MCF 10A (cell line): ENCODE data around the gene PHF21B. TPM values are rescaled to one million over a fixed set of nuclear protein-coding genes. Genes with fewer than 3 reads are reported as not detected.

Experiments used
- BruUV-seq: library from RNA; stranded (reverse); fragments of 400-500 nt; replicated peaks from 2 replicates; lab custom pipeline; 2021; lab: Mats Ljungman, UMichigan
- CTCF ChIA-PET: fragments of 300-600 bp; sonication (Branson Sonifier 250); formaldehyde crosslinking; extraction: SDS; loops from one replicate; lab custom pipeline; 2021; ENCODE audit warnings: antibody characterized with exemption, inconsistent platforms; lab: Yijun Ruan, JAX
- POLR2A ChIA-PET: fragments of 300-600, 350-650 bp; sonication (Branson Sonifier 250); formaldehyde crosslinking; extraction: SDS; loops from one replicate; lab custom pipeline; 2020; ENCODE audit warnings: antibody characterized with exemption, inconsistent platforms; lab: Yijun Ruan, JAX
- DNase-seq: peaks from one replicate; pipeline ENCODE4 v3.0.0-alpha.2; 2018; ENCODE audit not compliant: unreplicated experiment
- H3K27ac Mint-ChIP-seq: one replicate; pipeline ENCODE4 v1.8.0; 2022; ENCODE audit warnings: mild to moderate bottlenecking, low read depth, mixed read lengths; ENCODE audit not compliant: unreplicated experiment
- H3K27me3 Mint-ChIP-seq: one replicate; pipeline ENCODE4 v1.8.0; 2022; ENCODE audit warnings: mixed read lengths; ENCODE audit not compliant: insufficient read depth, unreplicated experiment
- H3K36me3 Mint-ChIP-seq: one replicate; pipeline ENCODE4 v1.8.0; 2022; ENCODE audit warnings: mild to moderate bottlenecking, moderate library complexity, mixed read lengths; ENCODE audit not compliant: insufficient read depth, unreplicated experiment
- H3K4me1 Mint-ChIP-seq: one replicate; pipeline ENCODE4 v1.8.0; 2022; ENCODE audit warnings: mixed read lengths; ENCODE audit not compliant: insufficient read depth, unreplicated experiment
- H3K4me3 Mint-ChIP-seq: one replicate; pipeline ENCODE4 v1.8.0; 2022; ENCODE audit warnings: mild to moderate bottlenecking, moderate library complexity, mixed read lengths; ENCODE audit not compliant: unreplicated experiment
- H3K9me3 Mint-ChIP-seq: one replicate; pipeline ENCODE4 v1.8.0; 2022; ENCODE audit warnings: mixed read lengths; ENCODE audit not compliant: unreplicated experiment
- intact Hi-C: fragments of 100-400 bp; cut with micrococcal nuclease; formaldehyde crosslinking; loops from 2 replicates; pipeline ENCODE4 v1.14.1; 2022
- total RNA-seq: library from RNA; stranded (reverse); gene quantifications from 2 replicates; pipeline ENCODE4 v1.2.3, GENCODE V29; 2022
- TF ChIP-seq, protein P1 (sequence below): fragments of 200-600 bp; IDR thresholded peaks from one replicate; pipeline ENCODE4 v1.8.0; 2022; ENCODE audit warnings: antibody characterized with exemption, mild to moderate bottlenecking; ENCODE audit not compliant: unreplicated experiment

Gene PHF21B
- total RNA-seq, 1 experiment from 2014 or later = 0.75 TPM

DNA sequence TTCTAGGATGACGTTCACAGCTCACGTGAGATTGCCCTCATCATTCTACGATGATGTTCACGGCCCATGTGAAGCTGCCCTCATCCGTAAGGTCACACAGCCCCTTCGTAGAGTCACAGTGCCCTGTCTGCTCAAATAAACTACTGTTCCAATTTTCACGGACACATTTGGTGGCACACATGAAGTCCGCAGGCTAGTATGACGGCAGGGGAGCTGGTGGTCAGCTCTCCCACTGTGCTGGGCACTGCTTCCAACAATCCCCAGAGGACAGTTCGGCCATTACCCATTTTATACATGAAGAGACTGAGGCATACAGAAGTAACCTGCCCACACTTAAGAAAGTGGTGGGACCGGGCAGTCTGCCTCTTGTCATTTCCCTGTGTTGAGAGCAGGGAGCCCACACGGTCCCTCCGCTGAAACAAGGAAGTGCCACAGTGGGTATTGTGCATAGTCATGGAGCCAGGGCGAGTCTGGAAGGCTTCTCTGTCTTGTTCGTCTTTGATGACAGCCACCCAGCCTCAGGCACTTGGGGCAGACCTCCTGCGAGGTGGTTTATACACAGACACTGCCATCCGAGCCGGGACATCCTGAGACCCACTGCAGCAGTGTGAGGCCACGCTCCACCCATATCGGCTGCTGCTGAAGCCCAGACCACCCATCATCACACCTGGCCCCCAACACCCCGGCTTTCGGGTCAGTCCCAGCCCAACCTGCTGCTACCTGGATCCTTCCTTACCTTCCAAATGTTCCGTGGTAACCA lies 114.3 kb downstream of the PHF21B start:
- POLR2A ChIA-PET = no interaction called here
- peaks cover 13% of the 10 kb centered on the region for H3K9me3 Mint-ChIP-seq

DNA sequence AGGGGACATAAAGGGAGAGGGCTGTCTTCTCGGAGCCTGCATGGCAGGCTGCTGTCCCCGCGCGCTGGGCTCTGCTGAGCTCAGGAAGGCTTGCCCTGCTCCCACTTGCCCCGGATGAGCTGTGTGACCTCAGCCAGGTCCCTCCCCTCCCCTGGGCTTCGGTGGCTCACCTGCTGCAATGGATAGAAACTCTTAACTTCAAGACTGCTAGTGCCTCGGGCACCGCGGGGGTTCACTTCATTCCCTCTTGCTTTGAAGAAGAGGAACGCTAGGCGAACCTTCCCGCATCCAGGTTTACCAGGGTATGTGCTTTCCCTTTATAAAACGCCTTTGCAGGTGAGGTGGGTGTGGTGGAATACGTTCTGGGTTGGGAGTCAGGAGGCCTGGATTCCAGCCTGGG lies 115.0 kb downstream of the PHF21B start:
- intact Hi-C loops = no loop called here
- TF ChIP-seq, protein P1, sequence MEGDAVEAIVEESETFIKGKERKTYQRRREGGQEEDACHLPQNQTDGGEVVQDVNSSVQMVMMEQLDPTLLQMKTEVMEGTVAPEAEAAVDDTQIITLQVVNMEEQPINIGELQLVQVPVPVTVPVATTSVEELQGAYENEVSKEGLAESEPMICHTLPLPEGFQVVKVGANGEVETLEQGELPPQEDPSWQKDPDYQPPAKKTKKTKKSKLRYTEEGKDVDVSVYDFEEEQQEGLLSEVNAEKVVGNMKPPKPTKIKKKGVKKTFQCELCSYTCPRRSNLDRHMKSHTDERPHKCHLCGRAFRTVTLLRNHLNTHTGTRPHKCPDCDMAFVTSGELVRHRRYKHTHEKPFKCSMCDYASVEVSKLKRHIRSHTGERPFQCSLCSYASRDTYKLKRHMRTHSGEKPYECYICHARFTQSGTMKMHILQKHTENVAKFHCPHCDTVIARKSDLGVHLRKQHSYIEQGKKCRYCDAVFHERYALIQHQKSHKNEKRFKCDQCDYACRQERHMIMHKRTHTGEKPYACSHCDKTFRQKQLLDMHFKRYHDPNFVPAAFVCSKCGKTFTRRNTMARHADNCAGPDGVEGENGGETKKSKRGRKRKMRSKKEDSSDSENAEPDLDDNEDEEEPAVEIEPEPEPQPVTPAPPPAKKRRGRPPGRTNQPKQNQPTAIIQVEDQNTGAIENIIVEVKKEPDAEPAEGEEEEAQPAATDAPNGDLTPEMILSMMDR = no peak
- H3K9me3 Mint-ChIP-seq = peaks cover 7% of the 10 kb centered on the region
- no TSS peak for BruUV-seq
- H3K27ac Mint-ChIP-seq = no peak overlapping the region
- ChIA-PET POLR2A (no interaction called here), CTCF (no interaction called here)
- H3K36me3 Mint-ChIP-seq = no peaks in the 10 kb centered on the region
- H3K27me3 Mint-ChIP-seq = no peaks in the 10 kb centered on the region
- no peaks in the 10 kb centered on the region for H3K4me1 Mint-ChIP-seq
- no peak for DNase-seq
- H3K4me3 Mint-ChIP-seq = no peak overlapping the region

More for the DNA sequence above, 114.3 kb downstream of the PHF21B start:
- Mint-ChIP-seq H3K27me3 (no peaks in the 10 kb centered on the region), H3K36me3 (no peaks in the 10 kb centered on the region), H3K27ac (no peak overlapping the region), H3K4me1 (no peaks in the 10 kb centered on the region), H3K4me3 (no peak overlapping the region)
- CTCF ChIA-PET = no interaction called here
- BruUV-seq = no TSS peak
- intact Hi-C loops = no loop called here
- DNase-seq = no peak
- TF ChIP-seq, protein P1 = no peak

DNA sequence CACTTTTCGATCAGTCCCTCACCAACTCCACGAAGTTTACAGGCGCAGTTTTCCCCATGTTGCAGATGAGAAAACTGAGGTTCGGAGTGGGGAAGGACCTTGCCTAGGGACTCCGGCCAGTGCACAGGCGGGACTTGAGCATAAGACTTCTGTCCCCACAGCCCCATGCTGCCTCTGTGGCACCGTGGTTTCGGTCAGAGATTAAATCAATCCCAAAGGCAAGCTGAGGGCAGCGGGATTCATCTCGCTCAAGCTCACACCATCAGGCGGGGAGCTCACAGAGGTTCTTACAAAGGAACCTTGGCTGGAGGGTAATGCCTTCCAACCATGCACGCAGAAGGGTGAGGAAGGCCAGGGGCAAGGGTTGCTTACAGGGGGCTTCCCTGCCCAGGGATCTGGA lies 115.5 kb downstream of the PHF21B start:
- intact Hi-C loops = no loop called here

DNA sequence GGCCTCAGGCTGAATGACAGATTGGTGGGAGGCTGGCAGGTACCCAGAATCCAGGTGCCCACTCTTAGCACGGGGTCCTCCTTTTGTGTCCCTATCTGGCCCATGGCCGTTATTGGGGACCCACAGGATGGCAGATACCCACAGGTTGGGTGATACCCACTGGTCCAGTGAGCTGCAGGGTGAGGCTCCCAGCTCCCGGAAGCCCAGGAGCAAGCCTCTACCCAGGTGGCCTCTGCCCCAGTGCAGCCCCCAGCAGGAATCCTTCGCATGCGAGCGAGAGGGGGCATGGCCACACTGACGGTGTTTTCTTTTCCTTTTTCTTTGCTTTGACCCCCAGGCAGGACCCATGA lies 116.1 kb downstream of the PHF21B start:
- ChIA-PET POLR2A (no interaction called here), CTCF (no interaction called here)
- TF ChIP-seq, protein P1 = no peak
- DNase-seq = no peak
- H3K27me3 Mint-ChIP-seq = no peaks in the 10 kb centered on the region
- H3K4me1 Mint-ChIP-seq = no peaks in the 10 kb centered on the region
- no peaks in the 10 kb centered on the region for H3K36me3 Mint-ChIP-seq
- no peak overlapping the region for H3K4me3 Mint-ChIP-seq
- intact Hi-C loops = no loop called here
- BruUV-seq = no TSS peak
- H3K27ac Mint-ChIP-seq = no peak overlapping the region
- no peaks in the 10 kb centered on the region for H3K9me3 Mint-ChIP-seq

More for the DNA sequence above, 115.5 kb downstream of the PHF21B start:
- no TSS peak for BruUV-seq
- TF ChIP-seq, protein P1 = no peak
- POLR2A ChIA-PET = no interaction called here
- no peaks in the 10 kb centered on the region for H3K4me1 Mint-ChIP-seq
- CTCF ChIA-PET = no interaction called here
- no peak overlapping the region for H3K4me3 Mint-ChIP-seq
- no peaks in the 10 kb centered on the region for H3K27me3 Mint-ChIP-seq
- peaks cover 3% of the 10 kb centered on the region for H3K9me3 Mint-ChIP-seq
- DNase-seq = no peak
- no peak overlapping the region for H3K27ac Mint-ChIP-seq
- no peaks in the 10 kb centered on the region for H3K36me3 Mint-ChIP-seq
